ENCODE data around the gene TRIM39.

DNA sequence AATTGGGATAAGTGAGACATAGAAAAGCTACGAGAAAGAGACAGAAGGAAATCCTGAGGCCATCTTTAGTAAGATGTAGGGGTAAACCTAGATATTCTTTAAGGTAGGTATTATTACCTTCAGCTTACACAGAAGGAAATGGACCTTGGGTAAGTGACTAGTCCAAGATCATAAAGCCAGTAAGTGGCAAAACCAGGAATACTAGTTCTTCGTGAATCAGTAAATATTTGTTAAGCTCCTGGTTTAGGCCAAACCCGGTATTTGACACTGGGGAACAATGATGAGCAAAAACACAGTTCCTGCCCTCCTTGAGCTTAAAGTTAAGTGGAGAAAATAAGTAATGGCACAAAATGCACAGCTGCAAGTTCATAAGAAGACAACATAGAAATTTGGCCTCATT lies 5.3 kb downstream of the TRIM39 start:
- no peak for TF ChIP-seq EP300 (conservative IDR thresholded peaks at IDR 0.05; ENCODE audit: poor library complexity, severe bottlenecking)
- TF ChIP-seq, protein P1, sequence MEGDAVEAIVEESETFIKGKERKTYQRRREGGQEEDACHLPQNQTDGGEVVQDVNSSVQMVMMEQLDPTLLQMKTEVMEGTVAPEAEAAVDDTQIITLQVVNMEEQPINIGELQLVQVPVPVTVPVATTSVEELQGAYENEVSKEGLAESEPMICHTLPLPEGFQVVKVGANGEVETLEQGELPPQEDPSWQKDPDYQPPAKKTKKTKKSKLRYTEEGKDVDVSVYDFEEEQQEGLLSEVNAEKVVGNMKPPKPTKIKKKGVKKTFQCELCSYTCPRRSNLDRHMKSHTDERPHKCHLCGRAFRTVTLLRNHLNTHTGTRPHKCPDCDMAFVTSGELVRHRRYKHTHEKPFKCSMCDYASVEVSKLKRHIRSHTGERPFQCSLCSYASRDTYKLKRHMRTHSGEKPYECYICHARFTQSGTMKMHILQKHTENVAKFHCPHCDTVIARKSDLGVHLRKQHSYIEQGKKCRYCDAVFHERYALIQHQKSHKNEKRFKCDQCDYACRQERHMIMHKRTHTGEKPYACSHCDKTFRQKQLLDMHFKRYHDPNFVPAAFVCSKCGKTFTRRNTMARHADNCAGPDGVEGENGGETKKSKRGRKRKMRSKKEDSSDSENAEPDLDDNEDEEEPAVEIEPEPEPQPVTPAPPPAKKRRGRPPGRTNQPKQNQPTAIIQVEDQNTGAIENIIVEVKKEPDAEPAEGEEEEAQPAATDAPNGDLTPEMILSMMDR (IDR thresholded peaks at IDR 0.05; ENCODE audit: poor library complexity, severe bottlenecking), result no peak
- no peak for TF ChIP-seq EZH2 (IDR thresholded peaks at IDR 0.05; ENCODE audit: borderline replicate concordance, insufficient read depth, low read length, poor library complexity, severe bottlenecking)
- no peak for TF ChIP-seq TAF1 (IDR thresholded peaks at IDR 0.05; ENCODE audit: low read depth)
